HCT116 (cell line): ENCODE results near the gene PPP1R15A. TPM values are rescaled to one million over a fixed set of nuclear protein-coding genes. Genes with fewer than 3 reads are reported as not detected.

Experiments used
- ATAC-seq: fragments of 200-7000 bp; cut with Tn5 transposase; 2 replicates; pipeline ENCODE4 v1.9.1; 2020; ENCODE audit warnings: mild to moderate bottlenecking, moderate library complexity
- BruUV-seq: library from RNA; stranded (reverse); fragments of 400-500 nt; replicated peaks from 2 replicates; lab custom pipeline; 2021; lab: Mats Ljungman, UMichigan
- CTCF ChIA-PET: fragments of 300-600 bp; sonication (Branson Sonifier 250); formaldehyde crosslinking; loops from one replicate; lab custom pipeline; 2021; ENCODE audit warnings: antibody characterized with exemption; lab: Charles Lee
- POLR2A ChIA-PET: fragments of 300-600, 350-600 bp; sonication (Branson Sonifier 250); formaldehyde crosslinking; loops from one replicate; lab custom pipeline; 2021; ENCODE audit warnings: antibody characterized with exemption; lab: Charles Lee
- RAD21 ChIA-PET, 2 experiments: fragments of 300-600 bp; sonication (Branson Sonifier 250); formaldehyde crosslinking; loops; one replicate each; lab custom pipeline; 2023; ENCODE audit warnings: low total read pairs in 2 of 2; ENCODE audit not compliant: uncharacterized antibody in 2 of 2, unreplicated experiment in 2 of 2, low non-redundant PET in 1 of 2; lab: Charles Lee
- DNase-seq: peaks from one replicate; pipeline ENCODE4 v3.0.0-alpha.2; 2010; ENCODE audit warnings: low read depth, low spot score
- H2AFZ ChIP-seq: fragments of 200-600 bp; shearing (Covaris generic), sonication (generic); 2 replicates; pipeline ENCODE4 v1.6.1; 2017; ENCODE audit warnings: low read depth, mixed run types, mixed read lengths, antibody characterized with exemption, low read length; ENCODE audit not compliant: poor library complexity, severe bottlenecking
- H3K27ac ChIP-seq: 2 replicates; pipeline ENCODE4 v1.5.1; 2012; ENCODE audit warnings: low read depth, low read length
- H3K27me3 ChIP-seq: fragments of 200-600 bp; sonication (generic); 2 replicates; pipeline ENCODE4 v1.6.1; 2016; ENCODE audit warnings: mixed run types, low read length, mixed read lengths; ENCODE audit not compliant: insufficient read depth
- H3K36me3 ChIP-seq, 2 experiments: fragments of 200-500 bp in 1 of 2; fragments of 200-600 bp in 1 of 2; sonication (Bioruptor generic) in 1 of 2; sonication (generic) in 1 of 2; 2 replicates each; pipeline versions ENCODE4 v1.5.1 to v1.6.1; 2014 to 2016; ENCODE audit warnings: low read length in 2 of 2, inconsistent platforms in 1 of 2, mixed read lengths in 1 of 2, mixed run types in 1 of 2; ENCODE audit not compliant: insufficient read depth in 2 of 2, control insufficient read depth in 1 of 2
- H3K4me1 ChIP-seq, 2 experiments: fragments of 200-600 bp in 1 of 2; sonication (generic) in 1 of 2; 2 replicates each; pipeline versions ENCODE4 v1.5.1 to v1.6.1; 2012 to 2017; ENCODE audit warnings: low read length in 2 of 2, inconsistent platforms in 1 of 2, mild to moderate bottlenecking in 1 of 2, mixed read lengths in 1 of 2, mixed run types in 1 of 2, moderate library complexity in 1 of 2; ENCODE audit not compliant: insufficient read depth in 2 of 2, control insufficient read depth in 1 of 2
- H3K4me2 ChIP-seq: fragments of 200-600 bp; sonication (generic); 2 replicates; pipeline ENCODE4 v1.6.1; 2017; ENCODE audit warnings: mixed run types, low read length, mixed read lengths
- H3K4me3 ChIP-seq, 2 experiments: fragments of 200-600 bp in 1 of 2; sonication (generic) in 1 of 2; replicated peaks in 1 of 2; 2 replicates each; pipeline ENCODE4 v1.5.1; 2011 to 2016; ENCODE audit warnings: low read length in 2 of 2, control low read depth in 1 of 2, low read depth in 1 of 2, mild to moderate bottlenecking in 1 of 2, mixed read lengths in 1 of 2, mixed run types in 1 of 2
- H3K79me2 ChIP-seq: fragments of 200-600 bp; sonication (generic); 2 replicates; pipeline ENCODE4 v1.6.1; 2017; ENCODE audit warnings: mild to moderate bottlenecking, mixed run types, low read length, moderate library complexity, mixed read lengths; ENCODE audit not compliant: insufficient read depth
- H3K9ac ChIP-seq: fragments of 200-600 bp; sonication (generic); 2 replicates; pipeline ENCODE4 v1.6.1; 2016; ENCODE audit warnings: low read length, mixed read lengths
- H3K9me2 ChIP-seq: fragments of 200-600 bp; sonication (generic), shearing (Covaris generic); 2 replicates; pipeline ENCODE4 v1.6.1; 2017; ENCODE audit warnings: mixed run types, mild to moderate bottlenecking, moderate library complexity; ENCODE audit not compliant: insufficient read depth
- H3K9me3 ChIP-seq, 2 experiments: fragments of 200-500 bp in 1 of 2; fragments of 200-600 bp in 1 of 2; sonication (Bioruptor generic) in 1 of 2; sonication (generic) in 1 of 2; 2 replicates each; pipeline ENCODE4 v1.6.1; 2014 to 2017; ENCODE audit warnings: low read length in 2 of 2, mixed read lengths in 2 of 2, inconsistent platforms in 1 of 2, low read depth in 1 of 2, mild to moderate bottlenecking in 1 of 2, mixed run types in 1 of 2, moderate library complexity in 1 of 2; ENCODE audit not compliant: control insufficient read depth in 1 of 2, insufficient read depth in 1 of 2
- H4K20me1 ChIP-seq: fragments of 200-600 bp; sonication (generic), shearing (Covaris generic); 2 replicates; pipeline ENCODE4 v1.6.1; 2017; ENCODE audit warnings: mixed run types, mild to moderate bottlenecking, moderate library complexity; ENCODE audit not compliant: insufficient read depth
- EGR1 ChIP-seq: IDR thresholded peaks from 2 replicates; pipeline ENCODE4 v1.6.1; 2012; ENCODE audit warnings: low read depth
- EZH2phosphoT487 ChIP-seq: fragments of 200-600 bp; IDR thresholded peaks from 2 replicates; pipeline ENCODE4 v1.6.1; 2018; ENCODE audit warnings: antibody characterized with exemption, borderline replicate concordance
- FOSL1 ChIP-seq: IDR thresholded peaks from 2 replicates; pipeline ENCODE4 v1.6.1; 2012; ENCODE audit warnings: low read depth
- RAD21 ChIP-seq: IDR thresholded peaks from 2 replicates; pipeline ENCODE4 v1.6.1; 2012; ENCODE audit warnings: low read depth, mild to moderate bottlenecking
- ZFX ChIP-seq: fragments of 450-650 bp; IDR thresholded peaks from 2 replicates; pipeline ENCODE4 v1.6.1; 2017
- intact Hi-C: fragments of 100-400 bp; cut with micrococcal nuclease; formaldehyde crosslinking; loops from 2 replicates; pipeline ENCODE4 v1.10.0; 2022
- total RNA-seq: library from RNA; stranded (reverse); gene quantifications from one replicate; pipeline ENCODE4 v1.2.1, GENCODE V29; 2021; ENCODE audit not compliant: unreplicated experiment
- TF ChIP-seq, protein P1 (sequence below): IDR thresholded peaks from 2 replicates; pipeline ENCODE4 v1.6.1; 2012; ENCODE audit warnings: low read depth
- TF ChIP-seq, protein P2 (sequence below): IDR thresholded peaks from 2 replicates; pipeline ENCODE4 v1.6.1; 2012

Gene PPP1R15A
- total RNA-seq, 1 experiment from 2014 or later, result 50.3 TPM

DNA sequence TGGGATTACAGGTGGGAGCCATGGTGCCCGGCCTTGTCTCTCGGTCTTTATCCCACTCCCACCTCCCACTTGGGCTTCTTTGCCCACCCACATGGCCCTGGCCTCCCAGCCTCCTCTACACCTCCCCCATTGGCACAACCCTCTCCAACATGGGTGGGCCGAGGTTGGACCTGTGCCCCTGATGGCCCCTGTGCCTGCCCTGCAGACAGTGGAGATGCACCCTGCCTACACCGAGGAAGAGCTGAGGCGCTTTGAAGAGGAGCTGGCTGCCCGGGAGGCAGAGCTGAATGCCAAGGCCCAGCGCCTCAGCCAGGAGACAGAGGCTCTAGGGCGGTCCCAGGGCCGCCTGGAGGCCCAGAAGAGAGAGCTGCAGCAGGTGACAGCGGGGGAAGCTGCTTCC, 48.7 kb downstream of the PPP1R15A start:
- Histone ChIP-seq H3K9me2 (no peaks in the 10 kb centered on the region), H3K4me2 (no peak overlapping the region), H3K4me3 (no peak overlapping the region), H4K20me1 (no peaks in the 10 kb centered on the region), H3K79me2 (no peaks in the 10 kb centered on the region), H3K9me3 (no peaks in the 10 kb centered on the region), H3K9ac (no peak overlapping the region), H3K27ac (no peak overlapping the region), H2AFZ (no peak overlapping the region), H3K36me3 (peaks cover 2 to 3% of the 10 kb centered on the region in 2 experiments; a peak in 1 of 4 replicates), H3K27me3 (no peaks in the 10 kb centered on the region), H3K4me1 (peaks cover 10 to 17% of the 10 kb centered on the region in 2 experiments)
- ChIA-PET CTCF (no interaction called here), RAD21 (no interaction called here), POLR2A (no interaction called here)
- ATAC-seq, result no peak
- BruUV-seq, result no TSS peak
- DNase-seq, result no peak
- intact Hi-C loops, result no loop called here
- TF ChIP-seq FOSL1, result no peak
- TF ChIP-seq, protein P1, sequence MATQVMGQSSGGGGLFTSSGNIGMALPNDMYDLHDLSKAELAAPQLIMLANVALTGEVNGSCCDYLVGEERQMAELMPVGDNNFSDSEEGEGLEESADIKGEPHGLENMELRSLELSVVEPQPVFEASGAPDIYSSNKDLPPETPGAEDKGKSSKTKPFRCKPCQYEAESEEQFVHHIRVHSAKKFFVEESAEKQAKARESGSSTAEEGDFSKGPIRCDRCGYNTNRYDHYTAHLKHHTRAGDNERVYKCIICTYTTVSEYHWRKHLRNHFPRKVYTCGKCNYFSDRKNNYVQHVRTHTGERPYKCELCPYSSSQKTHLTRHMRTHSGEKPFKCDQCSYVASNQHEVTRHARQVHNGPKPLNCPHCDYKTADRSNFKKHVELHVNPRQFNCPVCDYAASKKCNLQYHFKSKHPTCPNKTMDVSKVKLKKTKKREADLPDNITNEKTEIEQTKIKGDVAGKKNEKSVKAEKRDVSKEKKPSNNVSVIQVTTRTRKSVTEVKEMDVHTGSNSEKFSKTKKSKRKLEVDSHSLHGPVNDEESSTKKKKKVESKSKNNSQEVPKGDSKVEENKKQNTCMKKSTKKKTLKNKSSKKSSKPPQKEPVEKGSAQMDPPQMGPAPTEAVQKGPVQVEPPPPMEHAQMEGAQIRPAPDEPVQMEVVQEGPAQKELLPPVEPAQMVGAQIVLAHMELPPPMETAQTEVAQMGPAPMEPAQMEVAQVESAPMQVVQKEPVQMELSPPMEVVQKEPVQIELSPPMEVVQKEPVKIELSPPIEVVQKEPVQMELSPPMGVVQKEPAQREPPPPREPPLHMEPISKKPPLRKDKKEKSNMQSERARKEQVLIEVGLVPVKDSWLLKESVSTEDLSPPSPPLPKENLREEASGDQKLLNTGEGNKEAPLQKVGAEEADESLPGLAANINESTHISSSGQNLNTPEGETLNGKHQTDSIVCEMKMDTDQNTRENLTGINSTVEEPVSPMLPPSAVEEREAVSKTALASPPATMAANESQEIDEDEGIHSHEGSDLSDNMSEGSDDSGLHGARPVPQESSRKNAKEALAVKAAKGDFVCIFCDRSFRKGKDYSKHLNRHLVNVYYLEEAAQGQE, result no peak
- TF ChIP-seq RAD21, result no peak
- TF ChIP-seq, protein P2, sequence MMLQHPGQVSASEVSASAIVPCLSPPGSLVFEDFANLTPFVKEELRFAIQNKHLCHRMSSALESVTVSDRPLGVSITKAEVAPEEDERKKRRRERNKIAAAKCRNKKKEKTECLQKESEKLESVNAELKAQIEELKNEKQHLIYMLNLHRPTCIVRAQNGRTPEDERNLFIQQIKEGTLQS, result no peak
- no peak for TF ChIP-seq EZH2phosphoT487
- no peak for TF ChIP-seq ZFX
- no peak for TF ChIP-seq EGR1
